Stimulated activated naive CD8-positive, alpha-beta T cell treated with anti-CD3 and anti-CD28 coated beads, Interleukin-15, amount 100 ng/mL, for 72 hours (primary cell): ENCODE results near the gene XRCC5.
A peak's percentile ranks its signal among the peaks of the same experiment; 100 is the strongest.

Experiments used
- ATAC-seq: fragments of 150-1000 bp; cut with Tn5 transposase; 2 replicates; pipeline ENCODE4 v1.10.0; 2021; ENCODE audit warnings: mild to moderate bottlenecking, moderate library complexity
- DNase-seq, 2 donors: peaks; one replicate each; pipeline ENCODE4 v3.0.0; 2021 to 2022
- H3K27ac Mint-ChIP-seq, 2 donors: one replicate each; pipeline ENCODE4 v1.8.0; 2022; ENCODE audit warnings: mild to moderate bottlenecking in 2 of 2, mixed read lengths in 2 of 2, moderate library complexity in 2 of 2
- H3K27me3 Mint-ChIP-seq: one replicate; pipeline ENCODE4 v1.8.0; 2022; ENCODE audit warnings: mixed read lengths
- H3K4me1 Mint-ChIP-seq: one replicate; pipeline ENCODE4 v1.8.0; 2022; ENCODE audit warnings: mild to moderate bottlenecking, mixed read lengths
- H3K4me3 Mint-ChIP-seq, 2 donors: one replicate each; pipeline ENCODE4 v1.8.0; 2022; ENCODE audit warnings: mild to moderate bottlenecking in 2 of 2, mixed read lengths in 2 of 2, moderate library complexity in 1 of 2
- H3K9me3 Mint-ChIP-seq, 2 donors: one replicate each; pipeline ENCODE4 v1.8.0; 2022; ENCODE audit warnings: mixed read lengths in 2 of 2

Gene XRCC5

DNA sequence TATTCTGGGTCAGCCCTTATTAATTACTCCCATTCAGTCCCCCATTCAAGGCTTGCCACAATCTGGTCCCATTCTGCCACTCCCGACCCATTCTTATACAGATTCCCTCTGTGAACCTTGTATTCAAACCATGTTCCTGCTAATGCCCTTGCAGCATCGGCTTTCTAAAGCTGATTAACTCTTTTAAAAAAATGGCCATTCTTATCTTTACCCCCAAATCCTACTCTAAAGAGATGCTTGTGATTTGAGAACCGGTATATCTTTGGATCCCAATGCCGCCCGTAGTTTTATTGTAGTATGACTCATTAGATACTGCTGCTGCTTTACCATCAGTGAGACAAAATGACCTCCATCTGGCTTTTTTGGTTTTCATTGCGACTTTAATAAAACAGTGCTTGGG, 72.2 kb downstream of the XRCC5 start:
- ATAC-seq (no peak), DNase-seq (no peak)
- no peaks in the 10 kb centered on the region for H3K27me3 Mint-ChIP-seq
- H3K4me3 Mint-ChIP-seq: no peak overlapping the region
- peaks cover 69% of the 10 kb centered on the region for H3K4me1 Mint-ChIP-seq
- H3K27ac Mint-ChIP-seq: peak overlapping the region in 1 of 2 donors; percentile 63
- no peaks in the 10 kb centered on the region for H3K9me3 Mint-ChIP-seq

DNA sequence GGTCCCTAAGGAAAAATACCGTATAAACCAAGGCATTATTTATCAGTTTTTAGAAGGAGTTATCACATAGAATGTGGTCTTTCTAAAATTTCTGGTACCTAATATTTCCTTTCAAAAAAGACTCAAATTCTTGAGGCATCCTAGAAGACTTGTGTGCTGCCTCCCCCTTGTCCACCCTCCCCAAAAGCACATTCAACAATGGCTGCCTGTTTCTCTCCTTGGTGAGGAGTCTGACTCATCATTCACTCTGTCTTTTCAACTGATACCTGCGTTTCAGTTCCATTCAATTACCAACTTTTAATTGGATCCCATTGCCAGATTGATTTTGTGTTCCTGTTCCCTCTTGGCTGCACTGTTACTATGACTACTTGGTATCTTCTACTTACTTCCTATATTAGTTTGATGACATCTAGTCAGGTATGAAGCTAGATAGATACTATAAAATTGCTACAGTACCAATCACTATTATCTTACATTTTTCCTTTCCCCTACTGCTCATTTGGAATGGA, 72.9 kb downstream of the XRCC5 start:
- Mint-ChIP-seq H3K4me3 (no peak overlapping the region), H3K4me1 (peaks cover 68% of the 10 kb centered on the region), H3K27me3 (no peaks in the 10 kb centered on the region), H3K27ac (no peak overlapping the region), H3K9me3 (no peaks in the 10 kb centered on the region)
- DNase-seq (no peak), ATAC-seq (no peak)

DNA sequence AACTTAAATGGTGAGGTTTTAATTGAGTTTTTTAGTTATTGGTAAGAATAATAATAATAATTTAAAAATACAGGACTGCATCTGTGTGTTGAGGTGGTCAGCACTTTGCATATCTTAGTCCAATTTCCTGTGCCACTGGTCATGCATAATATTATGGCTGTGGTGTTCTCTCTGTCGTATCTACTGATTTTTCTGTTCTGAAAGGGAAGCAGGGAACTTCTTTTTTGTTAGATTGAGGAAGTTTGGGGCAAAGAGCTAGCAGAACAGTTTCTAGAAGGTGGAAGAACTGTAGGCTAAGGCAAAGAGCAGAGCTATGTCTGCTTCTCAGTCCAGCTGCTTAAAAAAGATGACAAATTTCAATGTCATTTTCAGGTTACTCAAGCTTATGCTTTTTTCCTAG, 74.3 kb downstream of the XRCC5 start:
- no peak for ATAC-seq
- peak overlapping the region; percentile 5 to 74 for H3K27ac Mint-ChIP-seq
- DNase-seq: no peak
- no peaks in the 10 kb centered on the region for H3K27me3 Mint-ChIP-seq
- no peak overlapping the region for H3K4me3 Mint-ChIP-seq
- H3K9me3 Mint-ChIP-seq: no peaks in the 10 kb centered on the region
- H3K4me1 Mint-ChIP-seq: peaks cover 81% of the 10 kb centered on the region

DNA sequence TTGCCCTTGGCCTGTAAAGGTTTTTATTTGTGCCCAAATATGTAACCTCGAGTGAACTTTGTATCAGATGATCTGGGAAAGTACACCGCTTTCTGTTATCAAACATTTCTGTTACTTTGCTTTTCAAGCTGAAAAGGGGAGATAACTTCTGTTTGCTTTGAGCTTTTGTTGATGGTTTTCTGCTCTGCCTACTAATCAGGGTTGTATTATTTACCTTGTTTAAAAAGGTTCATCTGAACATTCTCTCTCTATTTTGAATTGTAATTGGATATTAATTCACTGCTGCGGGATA, 79.4 kb downstream of the XRCC5 start:
- ATAC-seq: no peak
- H3K4me1 Mint-ChIP-seq: peaks cover 77% of the 10 kb centered on the region
- peak overlapping the region in 1 of 2 donors; percentile 28 for H3K27ac Mint-ChIP-seq
- DNase-seq: no peak
- H3K9me3 Mint-ChIP-seq: no peaks in the 10 kb centered on the region
- H3K4me3 Mint-ChIP-seq: no peak overlapping the region
- no peaks in the 10 kb centered on the region for H3K27me3 Mint-ChIP-seq

DNA sequence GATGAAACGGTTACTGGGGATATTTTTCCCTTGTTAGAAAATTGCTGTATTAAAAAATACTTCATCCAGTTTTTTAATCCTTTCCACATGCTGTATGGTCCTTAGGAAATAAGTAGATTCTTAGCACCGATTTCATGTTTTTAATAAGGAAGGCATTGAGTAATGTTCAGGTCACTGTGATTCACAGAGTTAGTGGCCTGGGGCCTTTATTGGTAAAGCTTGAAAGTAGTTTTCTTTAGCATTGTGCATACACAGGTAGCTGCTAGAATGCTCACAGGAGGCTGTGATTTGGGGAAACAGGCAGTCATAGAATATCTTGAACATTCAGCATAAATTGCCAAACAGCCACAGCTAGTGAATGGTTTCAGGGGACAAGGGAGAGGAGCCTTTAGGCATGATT, 79.8 kb downstream of the XRCC5 start:
- DNase-seq (no peak), ATAC-seq (no peak)
- peaks cover 77% of the 10 kb centered on the region for H3K4me1 Mint-ChIP-seq
- no peak overlapping the region for H3K4me3 Mint-ChIP-seq
- H3K9me3 Mint-ChIP-seq: no peaks in the 10 kb centered on the region
- H3K27ac Mint-ChIP-seq: no peak overlapping the region
- no peaks in the 10 kb centered on the region for H3K27me3 Mint-ChIP-seq

DNA sequence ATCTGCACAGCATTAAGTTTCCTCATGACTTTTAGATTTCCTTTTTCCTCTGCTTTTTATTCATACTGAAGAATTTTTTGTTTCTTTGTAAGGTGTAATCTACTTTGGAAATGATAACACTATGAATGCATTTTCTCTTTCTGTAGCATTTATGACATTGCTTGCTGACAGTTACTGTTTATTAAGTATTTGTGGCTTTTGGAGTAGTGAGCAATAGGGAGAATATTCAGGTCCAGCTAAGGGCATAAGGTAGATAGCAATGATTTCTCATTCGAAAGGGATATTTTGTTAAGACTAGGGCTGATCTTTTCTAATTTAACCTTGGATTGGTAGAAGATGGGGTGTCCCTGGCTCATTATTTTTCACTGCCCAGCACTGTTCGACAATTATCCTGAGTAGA, 80.3 kb downstream of the XRCC5 start:
- no peak for DNase-seq
- Mint-ChIP-seq H3K9me3 (no peaks in the 10 kb centered on the region), H3K27ac (no peak overlapping the region), H3K4me1 (peaks cover 79% of the 10 kb centered on the region), H3K4me3 (no peak overlapping the region), H3K27me3 (no peaks in the 10 kb centered on the region)
- ATAC-seq: no peak

DNA sequence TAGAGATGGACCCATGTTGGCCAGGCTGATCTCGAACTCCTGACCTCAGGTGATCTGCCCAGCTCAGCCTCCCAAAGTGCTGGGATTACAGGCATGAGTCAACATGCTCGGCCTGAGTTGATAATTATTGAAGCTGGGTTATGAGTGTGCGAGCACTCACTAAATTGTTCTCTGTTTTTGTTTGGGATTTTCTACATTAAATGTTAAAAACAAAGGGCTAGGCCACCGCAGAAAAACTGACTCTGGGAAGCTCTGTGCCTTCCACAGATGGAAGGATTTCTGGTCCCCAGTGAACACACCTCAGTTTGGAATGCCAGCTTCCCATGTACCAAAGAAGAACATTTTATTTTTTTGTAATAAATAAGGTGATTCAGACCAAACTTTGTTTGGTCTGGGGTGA, 83.0 kb downstream of the XRCC5 start:
- H3K9me3 Mint-ChIP-seq: no peaks in the 10 kb centered on the region
- ATAC-seq (no peak), DNase-seq (no peak)
- no peak overlapping the region for H3K27ac Mint-ChIP-seq
- no peaks in the 10 kb centered on the region for H3K27me3 Mint-ChIP-seq
- peaks cover 74% of the 10 kb centered on the region for H3K4me1 Mint-ChIP-seq
- H3K4me3 Mint-ChIP-seq: no peak overlapping the region

DNA sequence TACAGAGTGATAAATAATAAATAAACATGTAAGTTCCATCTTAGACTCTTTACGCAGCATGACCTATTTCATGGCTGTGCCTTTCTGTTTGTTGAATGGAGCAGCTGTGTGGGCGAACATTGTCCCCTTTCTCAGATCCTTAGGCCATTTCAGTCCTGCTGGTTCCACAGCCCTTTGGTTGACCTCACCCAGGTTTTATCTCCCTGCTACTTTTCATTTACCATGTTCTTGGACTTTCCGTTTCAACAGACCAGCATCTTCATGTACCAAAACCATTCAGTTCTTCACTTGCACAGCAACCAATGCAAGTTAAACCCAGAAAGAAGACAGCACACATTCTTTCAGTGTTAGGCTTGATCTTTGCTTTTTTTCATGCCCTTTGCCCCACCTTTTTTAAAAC, 83.8 kb downstream of the XRCC5 start:
- Mint-ChIP-seq H3K4me1 (peaks cover 71% of the 10 kb centered on the region), H3K9me3 (no peaks in the 10 kb centered on the region), H3K4me3 (no peak overlapping the region), H3K27me3 (no peaks in the 10 kb centered on the region), H3K27ac (no peak overlapping the region)
- ATAC-seq (no peak), DNase-seq (no peak)

DNA sequence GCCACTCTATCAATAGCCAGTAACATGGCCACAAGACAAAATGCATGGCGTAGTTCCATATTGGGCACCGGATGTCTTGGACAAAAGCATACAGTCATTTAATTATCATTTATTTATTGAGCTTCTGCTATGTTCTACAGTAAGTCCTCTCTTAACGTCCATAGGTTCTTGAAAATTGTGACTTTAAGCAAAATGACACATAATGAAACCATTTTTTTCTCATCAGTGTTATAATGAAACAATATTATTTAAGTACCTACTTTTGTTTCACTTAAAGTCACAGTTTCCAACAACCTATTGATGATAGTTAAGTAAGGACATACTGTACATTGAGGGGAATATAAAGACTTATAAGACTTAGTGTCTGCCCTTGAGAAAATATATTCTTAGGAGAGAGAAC, 84.9 kb downstream of the XRCC5 start:
- H3K4me1 Mint-ChIP-seq: peaks cover 67% of the 10 kb centered on the region
- H3K9me3 Mint-ChIP-seq: no peaks in the 10 kb centered on the region
- no peak for DNase-seq
- H3K27ac Mint-ChIP-seq: peak overlapping the region; percentile 89 to 97
- no peaks in the 10 kb centered on the region for H3K27me3 Mint-ChIP-seq
- peak overlapping the region; percentile 64 to 66 for H3K4me3 Mint-ChIP-seq
- ATAC-seq: peak; percentile 25

DNA sequence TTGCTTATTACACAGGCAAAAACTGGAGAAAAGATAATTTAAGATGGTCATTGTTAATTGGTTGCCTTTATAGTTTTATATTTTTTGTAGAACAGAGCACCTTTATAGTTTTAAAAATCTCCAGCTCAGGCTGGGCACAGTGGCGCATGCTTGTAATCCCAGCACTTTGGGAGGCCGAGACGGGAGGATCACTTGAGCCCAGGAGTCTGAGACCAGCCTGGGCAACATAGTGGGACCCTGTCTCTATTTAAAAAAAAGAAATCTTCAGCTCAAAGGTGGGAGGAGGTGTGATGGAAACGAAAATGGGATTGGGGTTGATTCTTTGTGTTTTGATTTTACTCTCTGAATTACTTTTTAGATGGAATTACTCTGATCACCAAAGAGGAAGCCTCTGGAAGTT, 85.4 kb downstream of the XRCC5 start:
- no peaks in the 10 kb centered on the region for H3K9me3 Mint-ChIP-seq
- peak overlapping the region; percentile 29 to 72 for H3K4me3 Mint-ChIP-seq
- H3K4me1 Mint-ChIP-seq: peaks cover 65% of the 10 kb centered on the region
- no peak for ATAC-seq
- no peaks in the 10 kb centered on the region for H3K27me3 Mint-ChIP-seq
- H3K27ac Mint-ChIP-seq: peak overlapping the region; percentile 89 to 97
- DNase-seq: no peak

DNA sequence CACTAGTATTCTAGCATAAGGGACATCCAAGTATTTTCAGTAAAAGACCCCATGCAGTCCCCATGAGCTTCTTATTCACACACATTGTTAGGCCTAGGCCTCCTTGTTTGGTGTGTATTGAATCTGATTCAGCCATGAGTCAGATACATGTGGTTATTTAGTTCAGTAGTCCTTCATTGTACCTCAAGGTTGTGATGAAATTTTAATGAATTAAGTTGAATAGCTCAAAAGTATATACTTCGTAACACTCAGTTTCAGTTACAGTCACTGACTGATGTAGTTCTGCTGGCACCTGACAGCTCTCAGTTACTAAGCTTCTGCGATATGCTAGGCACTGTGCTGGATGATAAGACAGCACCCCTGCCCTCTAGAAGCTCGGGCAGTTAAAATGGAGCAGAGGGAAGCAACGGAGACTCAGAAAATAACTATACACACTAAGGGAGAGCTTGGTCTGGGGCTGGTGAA, 86.4 kb downstream of the XRCC5 start:
- Mint-ChIP-seq H3K27ac (peak overlapping the region; percentile 97 to 98), H3K27me3 (no peaks in the 10 kb centered on the region), H3K9me3 (no peaks in the 10 kb centered on the region), H3K4me3 (peak overlapping the region; percentile 47 to 72), H3K4me1 (peaks cover 66% of the 10 kb centered on the region)
- DNase-seq (peak; percentile 12 to 28), ATAC-seq (peak; percentile 98)

DNA sequence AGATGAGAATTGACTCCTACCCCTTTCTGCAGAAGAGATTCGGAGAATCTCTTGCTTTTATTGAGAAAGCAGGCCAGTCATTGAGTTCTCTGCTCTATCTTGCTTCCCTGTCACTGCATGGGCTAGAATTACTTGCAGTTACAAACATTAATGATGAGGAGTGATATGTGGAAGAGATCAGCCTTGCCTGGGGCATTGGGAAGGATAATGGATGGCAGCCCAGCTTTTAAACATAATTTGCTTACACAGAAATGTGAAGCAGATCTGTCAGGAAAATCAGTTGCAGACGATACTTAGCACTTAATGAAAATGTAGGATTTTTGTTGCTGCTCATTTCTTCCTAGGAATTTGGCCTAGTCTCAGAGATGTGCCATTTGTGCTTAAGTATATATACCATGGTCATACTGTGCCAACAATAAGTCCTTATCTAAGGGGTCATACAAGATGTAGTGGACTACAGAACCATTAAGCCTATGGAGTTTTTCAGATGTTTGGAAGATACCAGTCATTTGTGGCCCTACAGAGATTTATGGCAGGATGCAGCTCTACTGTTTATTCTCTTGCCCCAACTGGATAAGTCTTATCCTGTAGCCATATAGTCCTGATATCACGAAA, 92.7 kb downstream of the XRCC5 start:
- no peak for DNase-seq
- peaks cover 80% of the 10 kb centered on the region for H3K4me1 Mint-ChIP-seq
- peak overlapping the region; percentile 8 to 76 for H3K27ac Mint-ChIP-seq
- H3K9me3 Mint-ChIP-seq: no peaks in the 10 kb centered on the region
- no peak for ATAC-seq
- H3K4me3 Mint-ChIP-seq: no peak overlapping the region
- H3K27me3 Mint-ChIP-seq: no peaks in the 10 kb centered on the region

DNA sequence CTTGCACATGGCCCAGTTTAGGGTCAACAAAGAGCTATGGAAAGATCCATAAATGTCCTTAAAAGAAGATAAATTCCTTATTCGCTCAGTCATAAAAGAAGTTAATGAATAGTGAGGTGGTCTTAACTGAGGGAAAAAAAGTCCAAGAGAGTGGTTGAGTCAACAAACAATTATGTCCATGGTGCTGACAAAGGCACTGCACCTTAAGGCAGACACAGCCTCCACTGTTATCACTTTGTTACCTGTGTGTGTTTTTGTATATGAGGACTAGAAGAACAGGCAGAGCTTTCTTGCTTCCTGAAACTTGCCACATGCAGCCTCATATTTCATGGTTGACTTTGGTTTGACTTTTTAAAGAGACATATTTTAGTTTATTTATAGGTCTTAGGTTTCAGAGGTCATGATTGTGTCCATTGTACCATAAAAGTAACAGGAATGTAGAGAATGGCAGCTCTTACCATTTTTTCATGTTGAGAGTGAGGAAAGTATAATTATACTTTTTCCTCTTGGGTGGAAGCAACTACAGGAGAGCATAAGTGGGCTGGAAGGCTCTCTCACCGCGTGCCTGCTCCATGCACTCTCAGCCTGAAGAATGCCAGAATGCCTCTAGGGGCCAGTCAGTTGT, 93.6 kb downstream of the XRCC5 start:
- ATAC-seq: no peak
- Mint-ChIP-seq H3K27me3 (no peaks in the 10 kb centered on the region), H3K27ac (peak overlapping the region in 1 of 2 donors; percentile 27), H3K9me3 (no peaks in the 10 kb centered on the region), H3K4me3 (no peak overlapping the region), H3K4me1 (peaks cover 82% of the 10 kb centered on the region)
- DNase-seq: no peak

DNA sequence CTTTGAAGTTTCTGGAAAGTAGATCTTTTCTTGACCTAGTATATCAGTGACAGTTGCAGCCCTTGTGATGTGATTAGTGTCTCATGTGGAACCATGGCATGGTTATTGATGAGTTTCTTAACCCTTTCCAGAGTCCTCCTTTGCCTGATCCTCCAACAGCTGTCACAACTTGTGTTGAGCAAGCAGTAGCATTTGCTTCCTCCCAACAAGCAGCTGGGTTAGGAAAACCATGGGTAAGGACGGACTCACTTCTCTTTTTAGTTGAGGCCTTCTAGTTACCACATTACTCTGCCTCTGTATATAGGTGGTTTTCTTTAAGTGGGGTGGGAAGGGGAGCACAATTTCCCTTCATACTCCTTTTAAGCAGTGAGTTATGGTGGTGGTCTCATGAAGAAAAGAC, 96.3 kb downstream of the XRCC5 start:
- ATAC-seq (no peak), DNase-seq (no peak)
- H3K4me3 Mint-ChIP-seq: peak overlapping the region in 1 of 2 donors; percentile 42
- peak overlapping the region; percentile 64 to 91 for H3K27ac Mint-ChIP-seq
- H3K9me3 Mint-ChIP-seq: no peaks in the 10 kb centered on the region
- no peaks in the 10 kb centered on the region for H3K27me3 Mint-ChIP-seq
- H3K4me1 Mint-ChIP-seq: peaks cover 86% of the 10 kb centered on the region

DNA sequence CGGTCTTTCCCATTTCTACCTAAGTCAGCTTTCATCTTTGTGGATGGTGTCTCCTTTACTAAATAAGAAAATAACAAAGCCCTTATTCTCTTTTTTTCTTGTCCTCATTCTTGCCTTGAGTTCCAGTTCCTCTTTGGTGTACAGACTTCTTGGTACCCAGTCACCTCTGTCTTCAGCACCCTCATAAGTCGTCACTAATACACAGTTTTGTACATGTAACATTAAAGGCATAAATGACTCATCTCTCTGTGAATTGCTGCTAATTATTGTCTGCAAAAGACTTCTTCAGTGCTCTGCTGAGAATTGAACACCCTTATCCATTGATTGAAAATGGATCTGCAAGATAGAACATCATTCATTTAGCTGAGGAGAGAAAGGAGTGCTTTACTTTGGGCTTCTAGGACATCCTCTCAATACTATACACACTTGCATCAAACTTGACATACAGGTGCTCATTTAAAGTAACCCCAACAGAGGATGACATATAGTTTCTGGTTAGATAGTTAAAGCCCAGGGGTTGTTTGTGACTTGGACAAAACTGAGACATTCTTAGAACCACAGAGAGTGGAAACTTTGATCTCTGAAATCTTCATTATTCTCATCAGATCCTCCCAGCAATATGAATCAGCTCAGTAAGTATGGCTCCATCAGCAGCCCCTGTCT, 97.0 kb downstream of the XRCC5 start:
- Mint-ChIP-seq H3K4me1 (peaks cover 87% of the 10 kb centered on the region), H3K9me3 (no peaks in the 10 kb centered on the region), H3K4me3 (peak overlapping the region; percentile 6 to 65), H3K27ac (peak overlapping the region; percentile 91), H3K27me3 (no peaks in the 10 kb centered on the region)
- ATAC-seq (peak; percentile 94), DNase-seq (no peak)

DNA sequence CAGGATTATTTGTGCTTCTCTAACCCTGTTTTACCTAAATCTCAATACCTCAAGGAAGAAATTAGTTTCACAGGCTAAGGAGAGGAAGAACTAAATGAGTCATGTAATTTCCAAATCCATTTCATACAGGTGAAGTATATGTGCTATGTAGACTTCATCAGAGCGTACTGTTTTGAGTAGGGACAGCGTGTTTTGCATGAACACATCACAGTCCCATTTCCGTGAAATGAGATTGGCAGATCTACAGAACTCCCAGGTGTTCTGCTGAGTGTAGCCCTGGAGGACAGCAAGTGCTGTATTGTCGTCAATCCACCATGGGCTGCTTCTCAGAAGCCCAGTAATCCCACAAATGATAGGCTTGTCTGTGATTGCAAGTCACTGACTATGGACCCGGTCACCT, 97.7 kb downstream of the XRCC5 start:
- Mint-ChIP-seq H3K27me3 (no peaks in the 10 kb centered on the region), H3K4me1 (peaks cover 82% of the 10 kb centered on the region), H3K27ac (peak overlapping the region; percentile 90 to 91), H3K9me3 (no peaks in the 10 kb centered on the region), H3K4me3 (peak overlapping the region in 1 of 2 donors; percentile 49)
- peak; percentile 73 for ATAC-seq
- DNase-seq: no peak
